ENCODE data around the gene LIME1.

The LIME1 gene

DNA sequence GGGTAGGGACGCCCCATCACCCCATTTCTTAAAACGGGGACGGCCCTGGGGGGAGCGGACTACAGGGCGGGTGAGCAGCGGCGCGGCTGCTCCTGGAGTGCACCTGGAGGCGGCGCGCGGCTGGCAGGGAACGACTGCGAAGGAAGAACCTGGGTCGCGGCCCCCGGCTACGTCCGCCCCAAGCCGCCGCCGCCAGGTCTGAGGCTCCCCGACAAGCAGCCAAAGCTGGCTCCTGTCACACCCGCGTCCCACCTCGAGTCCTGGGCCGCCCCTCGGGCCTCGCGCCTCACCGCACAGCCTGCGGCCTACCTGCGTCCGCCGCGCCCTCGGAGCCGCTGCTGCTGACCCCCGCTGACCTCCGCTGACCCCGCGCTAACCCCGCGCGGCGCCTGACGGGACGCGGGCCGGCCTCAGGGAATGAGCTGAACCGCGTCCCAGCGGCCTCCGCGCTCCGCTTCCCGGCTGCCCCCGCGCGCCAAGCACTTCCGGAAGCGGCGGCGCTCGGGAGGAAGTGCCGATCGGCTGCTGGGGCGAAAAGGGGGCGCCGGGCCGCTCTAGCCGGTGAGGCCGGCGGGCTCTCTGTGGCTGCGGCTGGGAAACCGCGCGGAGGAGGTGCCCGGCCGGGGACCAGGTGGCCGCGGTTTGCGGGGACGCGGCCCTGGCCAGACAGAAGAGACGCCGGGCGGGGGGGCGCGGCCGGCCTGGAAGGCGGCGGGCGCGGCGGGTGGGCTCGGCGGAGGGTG is 28.7 kb upstream of the LIME1 start, which contains the start of the genes ARFRP1 and ZGPAT:
TSS of gene ARFRP1 (minus strand) at position 419 of the 743 bp plus-strand sequence. CDS start 885 bp downstream, outside the sequence.
TSS of gene ZGPAT (plus strand) at position 482 of the 743 bp plus-strand sequence. CDS start 542 bp downstream, outside the sequence.
- TF ChIP-seq CTCF (IDR thresholded peaks at IDR 0.05; ENCODE audit: insufficient read depth, low read length, poor library complexity, severe bottlenecking), result no peak
- DNase-seq (ENCODE audit: extremely low read depth, insufficient read length), result peak; percentile 91
- Histone ChIP-seq H3K36me3 (ENCODE audit: control insufficient read depth, insufficient read depth, low read length) (peaks cover 30% of the 10 kb centered on the region), H3K4me3 (replicated peaks; ENCODE audit: low read depth, low read length) (peak within 1 kb of the TSS; percentile 83), H3K27me3 (replicated peaks; ENCODE audit: control insufficient read depth, insufficient read depth, low read length) (no peaks in the 10 kb centered on the region)

DNA sequence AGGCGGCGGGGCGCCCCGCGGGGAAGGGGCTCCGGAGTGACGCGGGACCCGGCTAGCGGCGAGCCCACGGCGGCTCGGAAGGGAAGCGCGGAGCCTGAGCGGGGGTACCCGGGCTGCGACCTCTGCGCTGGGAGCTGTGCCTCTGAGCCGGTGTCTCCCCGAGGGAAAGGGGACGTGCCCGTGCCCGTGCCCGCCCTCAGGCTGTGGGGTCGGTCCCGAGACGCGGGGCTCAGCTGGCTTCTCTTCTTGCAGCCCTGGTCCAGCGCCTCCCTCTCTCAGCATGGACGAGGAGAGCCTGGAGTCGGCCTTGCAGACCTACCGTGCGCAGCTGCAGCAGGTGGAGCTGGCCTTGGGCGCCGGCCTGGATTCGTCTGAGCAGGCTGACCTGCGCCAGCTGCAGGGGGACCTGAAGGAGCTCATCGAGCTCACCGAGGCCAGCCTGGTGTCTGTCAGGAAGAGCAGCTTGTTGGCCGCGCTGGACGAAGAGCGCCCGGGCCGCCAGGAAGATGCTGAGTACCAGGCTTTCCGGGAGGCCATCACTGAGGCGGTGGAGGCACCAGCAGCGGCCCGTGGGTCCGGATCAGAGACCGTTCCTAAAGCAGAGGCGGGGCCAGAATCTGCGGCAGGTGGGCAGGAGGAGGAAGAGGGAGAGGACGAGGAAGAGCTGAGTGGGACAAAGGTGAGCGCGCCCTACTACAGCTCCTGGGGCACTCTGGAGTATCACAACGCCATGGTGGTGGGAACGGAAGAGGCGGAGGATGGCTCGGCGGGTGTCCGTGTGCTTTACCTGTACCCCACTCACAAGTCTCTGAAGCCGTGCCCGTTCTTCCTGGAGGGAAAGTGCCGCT is 27.9 kb upstream of the LIME1 start:
- Histone ChIP-seq H3K4me3 (replicated peaks; ENCODE audit: low read depth, low read length) (peak overlapping the region; percentile 83), H3K36me3 (ENCODE audit: control insufficient read depth, insufficient read depth, low read length) (peaks cover 28% of the 10 kb centered on the region), H3K27me3 (replicated peaks; ENCODE audit: control insufficient read depth, insufficient read depth, low read length) (no peaks in the 10 kb centered on the region)
- no peak for DNase-seq (ENCODE audit: extremely low read depth, insufficient read length)
- no peak for TF ChIP-seq CTCF (IDR thresholded peaks at IDR 0.05; ENCODE audit: insufficient read depth, low read length, poor library complexity, severe bottlenecking)

DNA sequence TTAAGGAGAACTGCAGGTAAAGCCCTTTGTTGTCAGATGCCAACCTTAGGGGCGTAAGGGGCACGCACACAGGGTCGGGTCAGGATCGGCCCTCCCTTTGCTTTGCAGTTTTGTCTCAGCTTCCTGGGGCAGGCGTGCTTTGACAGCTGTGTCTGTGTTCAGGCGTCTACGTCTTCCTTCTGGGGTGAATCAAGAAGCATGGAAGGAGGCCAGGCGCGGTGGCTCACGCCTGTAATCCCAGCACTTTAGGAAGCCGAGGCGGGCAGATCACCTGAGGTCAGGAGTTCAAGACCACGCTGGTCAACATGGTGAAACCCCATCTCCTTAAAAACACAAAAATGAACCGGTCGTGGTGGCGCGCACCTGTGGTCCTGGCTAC is 27.3 kb upstream of the LIME1 start:
- Histone ChIP-seq H3K4me3 (replicated peaks; ENCODE audit: low read depth, low read length) (peak overlapping the region; percentile 83), H3K36me3 (ENCODE audit: control insufficient read depth, insufficient read depth, low read length) (peaks cover 24% of the 10 kb centered on the region), H3K27me3 (replicated peaks; ENCODE audit: control insufficient read depth, insufficient read depth, low read length) (no peaks in the 10 kb centered on the region)
- no peak for TF ChIP-seq CTCF (IDR thresholded peaks at IDR 0.05; ENCODE audit: insufficient read depth, low read length, poor library complexity, severe bottlenecking)
- DNase-seq (ENCODE audit: extremely low read depth, insufficient read length), result no peak

GRCh38 chr20:63711085-63711645 is 25.3 kb upstream of the LIME1 start:
- peaks cover 7% of the 10 kb centered on the region for H3K36me3 ChIP-seq (ENCODE audit: control insufficient read depth, insufficient read depth, low read length)
- no peak overlapping the region for H3K4me3 ChIP-seq (replicated peaks; ENCODE audit: low read depth, low read length)
- H3K27me3 ChIP-seq (replicated peaks; ENCODE audit: control insufficient read depth, insufficient read depth, low read length), result no peaks in the 10 kb centered on the region
- no peak for TF ChIP-seq CTCF (IDR thresholded peaks at IDR 0.05; ENCODE audit: insufficient read depth, low read length, poor library complexity, severe bottlenecking)
- no peak for DNase-seq (ENCODE audit: extremely low read depth, insufficient read length)

DNA sequence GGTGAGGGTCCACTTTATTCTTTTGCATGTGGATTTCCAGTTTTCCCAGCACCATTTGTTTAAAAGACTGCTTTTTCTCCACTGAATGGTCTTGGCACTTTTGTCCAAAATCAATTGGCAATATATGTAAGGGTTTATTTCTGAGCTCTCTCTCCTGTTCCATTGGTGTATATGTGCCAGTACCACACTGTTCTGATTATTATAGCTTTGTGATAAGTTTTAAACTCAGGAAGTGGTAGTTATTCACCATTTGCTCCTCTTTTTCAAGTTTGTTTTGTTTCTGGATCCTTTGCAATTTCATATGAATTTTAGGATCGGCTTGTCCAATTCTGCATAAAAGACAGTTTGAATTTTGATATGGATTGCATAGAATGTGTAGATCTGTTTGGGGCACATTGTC is 24.3 kb upstream of the LIME1 start:
- H3K4me3 ChIP-seq (replicated peaks; ENCODE audit: low read depth, low read length), result no peak overlapping the region
- H3K27me3 ChIP-seq (replicated peaks; ENCODE audit: control insufficient read depth, insufficient read depth, low read length), result no peaks in the 10 kb centered on the region
- TF ChIP-seq CTCF (IDR thresholded peaks at IDR 0.05; ENCODE audit: insufficient read depth, low read length, poor library complexity, severe bottlenecking), result no peak
- no peak for DNase-seq (ENCODE audit: extremely low read depth, insufficient read length)
- H3K36me3 ChIP-seq (ENCODE audit: control insufficient read depth, insufficient read depth, low read length), result peaks cover 5% of the 10 kb centered on the region
